Lower leg skin (tissue), 4 donors: ENCODE results near the gene TXNL4A. TPM values are rescaled to one million over a fixed set of nuclear protein-coding genes. Genes with fewer than 3 reads are reported as not detected.

Experiments used
- DNase-seq, 2 donors: peaks; one replicate each; pipeline ENCODE4 v3.0.0-alpha.2; 2019; ENCODE audit warnings: low spot score in 2 of 2
- H3K4me3 ChIP-seq: fragments of 200-600 bp; sonication (generic); 2 replicates; pipeline ENCODE4 v1.5.1; 2017; ENCODE audit warnings: mild to moderate bottlenecking, low read depth; ENCODE audit not compliant: poor library complexity, severe bottlenecking
- CTCF ChIP-seq, 3 donors: fragments of 450-650 bp; IDR thresholded peaks; one replicate each; pipeline ENCODE4 v1.5.1; 2016; ENCODE audit warnings: antibody characterized with exemption in 3 of 3, mild to moderate bottlenecking in 3 of 3, moderate library complexity in 2 of 3
- POLR2A ChIP-seq, 2 donors: fragments of 450-650 bp; IDR thresholded peaks; one replicate each; pipeline ENCODE4 v1.6.1; 2016 to 2017; ENCODE audit warnings: antibody characterized with exemption in 2 of 2, mild to moderate bottlenecking in 1 of 2, moderate library complexity in 1 of 2
- WGBS, 2 donors: methylation state at CpG; one replicate each; pipeline ENCODE4 v1.1.5; 2018; 5-methylcytosine and 5-hydroxymethylcytosine counted together
- intact Hi-C: fragments of 100-400 bp; cut with DNase I; formaldehyde crosslinking; loops from one replicate; pipeline ENCODE4 v1.15.0; 2023; ENCODE audit warnings: low total_unique reads
- total RNA-seq, 4 donors: library from RNA; depleted of rRNA; stranded (reverse); fragments of >200 nt; gene quantifications; one replicate each; pipeline ENCODE4 v1.1.0, GENCODE V29; 2016

TXNL4A gene
- total RNA-seq, 4 donors from 2014 or later: 12.6 to 49.9 (median 24.0) TPM

DNA sequence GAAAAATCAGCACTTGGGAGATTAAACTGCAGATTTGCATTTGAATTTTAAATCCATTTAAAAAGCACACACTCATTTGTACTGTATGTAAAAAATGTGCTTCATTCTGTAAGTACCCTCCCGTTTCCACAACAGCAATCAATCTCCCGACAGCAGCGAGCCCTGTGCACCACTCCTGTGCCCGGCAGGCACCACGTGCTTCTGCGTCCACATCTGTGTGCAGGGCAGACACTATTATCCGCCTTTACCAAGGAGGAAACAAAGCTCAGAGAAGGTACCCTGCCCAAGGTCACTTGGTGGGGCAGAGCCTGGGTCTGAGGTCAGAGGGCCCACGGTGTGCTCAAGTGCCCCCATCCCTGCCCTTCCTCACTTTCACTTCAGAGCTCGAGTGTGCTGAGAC is 16.4 kb downstream of the TXNL4A start:
- H3K4me3 ChIP-seq: no peak overlapping the region
- no peak for DNase-seq
- intact Hi-C loops: no loop called here
- no peak for TF ChIP-seq POLR2A (IDR thresholded peaks at IDR 0.05)
- TF ChIP-seq CTCF (IDR thresholded peaks at IDR 0.05): no peak
- 91 to 94% methylated on average over 9 of the region's 9 CpGs for WGBS, 2 donors

DNA sequence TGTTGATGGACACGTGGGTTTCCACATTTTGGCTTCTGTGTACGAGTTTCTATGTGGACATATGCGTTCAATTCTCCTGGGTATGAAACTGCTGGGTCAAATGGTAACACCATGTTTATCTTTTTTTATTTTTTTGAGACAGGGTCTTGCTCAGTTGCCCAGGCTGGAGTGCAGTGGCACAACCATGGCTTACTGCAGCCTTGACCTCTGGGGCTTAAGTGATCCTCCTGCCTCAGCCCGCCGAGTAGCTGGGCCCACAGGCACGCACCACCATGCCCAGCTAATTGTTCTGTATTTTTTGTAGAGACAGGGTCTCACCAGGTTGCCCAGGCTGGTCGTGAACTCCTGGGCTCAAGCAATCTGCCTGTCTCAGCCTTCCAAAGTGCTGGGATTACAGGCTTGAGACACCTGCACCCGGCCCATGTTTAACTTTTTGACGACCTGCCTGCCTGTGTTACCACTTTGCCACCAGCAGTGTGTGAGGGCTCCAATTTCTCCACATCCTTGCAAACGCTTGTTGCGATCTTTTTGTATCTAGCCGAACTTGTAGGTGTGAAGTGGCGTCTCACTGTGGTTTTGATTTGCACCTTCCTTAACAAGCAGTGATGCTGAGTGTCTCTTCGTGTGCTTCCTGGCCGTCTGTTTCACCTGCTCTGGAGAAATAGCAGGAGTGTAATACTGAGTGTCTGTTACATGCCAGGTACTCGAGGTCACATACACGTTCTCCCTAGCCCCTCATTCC is 17.0 kb downstream of the TXNL4A start:
- WGBS, 2 donors: 92% methylated on average over 17 of the region's 17 CpGs
- no peak overlapping the region for H3K4me3 ChIP-seq
- no peak for DNase-seq
- intact Hi-C loops: no loop called here
- no peak for TF ChIP-seq POLR2A (IDR thresholded peaks at IDR 0.05)
- TF ChIP-seq CTCF (IDR thresholded peaks at IDR 0.05): no peak

GRCh38 chr18:79970419-79971133 is 17.8 kb downstream of the TXNL4A start:
- no peak overlapping the region for H3K4me3 ChIP-seq
- intact Hi-C loops: no loop called here
- no peak for DNase-seq
- WGBS, 2 donors: 90 to 93% methylated on average over 12 of the region's 12 CpGs
- no peak for TF ChIP-seq CTCF (IDR thresholded peaks at IDR 0.05)
- TF ChIP-seq POLR2A (IDR thresholded peaks at IDR 0.05): no peak

GRCh38 chr18:79965119-79965902 is 23.1 kb downstream of the TXNL4A start:
- no peak for TF ChIP-seq POLR2A (IDR thresholded peaks at IDR 0.05)
- H3K4me3 ChIP-seq: peak overlapping the region; percentile 77
- DNase-seq: no peak
- 5 to 7% methylated on average over 22 to 24 of the region's 24 CpGs for WGBS, 2 donors
- intact Hi-C loops: no loop called here

DNA sequence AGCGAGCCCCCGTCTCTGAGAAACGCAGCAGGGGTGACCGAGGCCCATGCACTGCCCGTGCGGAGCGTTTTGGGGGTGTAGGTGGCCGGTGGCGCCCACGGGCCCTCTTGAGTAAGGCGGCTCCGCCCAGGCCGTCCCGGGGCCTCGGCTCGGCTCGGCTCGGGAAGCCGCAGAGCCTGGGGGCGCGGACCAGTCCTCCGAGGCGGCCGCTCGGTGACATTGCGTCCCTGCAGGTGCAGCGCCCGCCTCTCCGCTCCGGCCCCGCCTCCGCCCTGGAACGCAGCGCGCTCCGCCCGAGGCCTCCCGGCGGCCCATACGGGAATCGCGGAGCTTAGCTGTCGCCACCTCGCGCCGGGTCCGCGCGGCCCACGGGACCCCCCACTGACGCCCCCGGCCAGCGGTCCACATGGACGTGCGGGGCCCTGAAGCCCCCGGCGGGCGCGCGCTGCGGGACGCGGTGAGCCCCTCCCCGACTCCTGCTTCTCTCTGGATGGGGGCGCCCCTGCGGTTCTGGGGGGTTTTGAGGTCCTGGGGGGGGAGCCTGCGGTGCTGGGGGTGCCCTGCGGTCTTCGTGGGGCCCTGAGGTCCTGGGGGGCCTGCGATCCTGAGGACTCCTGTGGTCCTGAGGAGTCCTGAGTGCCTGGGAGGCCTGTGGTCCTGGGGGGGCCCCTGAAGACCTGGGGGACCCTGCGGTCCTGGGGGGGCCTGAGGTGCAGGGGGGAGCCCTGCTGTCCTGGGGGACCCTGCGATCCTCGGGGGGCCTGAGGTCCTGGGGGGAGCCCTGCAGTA is 23.8 kb downstream of the TXNL4A start, which contains the start of gene HSBP1L1:
HSBP1L1 (plus strand) TSS at position 314 of the 789 bp plus-strand sequence; CDS start at position 407, 93 bp downstream.
- DNase-seq: no peak
- 7 to 11% methylated on average over 18 to 35 of the region's 73 CpGs for WGBS, 2 donors
- H3K4me3 ChIP-seq: peak within 1 kb of the TSS; percentile 77
- TF ChIP-seq CTCF (IDR thresholded peaks at IDR 0.05) (no peak), POLR2A (IDR thresholded peaks at IDR 0.05) (no peak)
- intact Hi-C loops: no loop called here
